GM18511 (cell line): ENCODE measurements around the gene MAN1A1.
"Not testable (repeated sequence)": the region's sequence is repeated elsewhere in the genome, so short reads cannot be mapped to it uniquely, and the experiment has no call there.

Source experiments
- ATAC-seq: cut with Tn5 transposase; IDR thresholded peaks from one replicate; pipeline ENCODE4 v1.9.1; 2021; ENCODE audit warnings: mild to moderate bottlenecking, moderate library complexity; ENCODE audit not compliant: unreplicated experiment

Gene MAN1A1

GRCh38 chr6:119156082-119156481 is 193.5 kb downstream of the MAN1A1 start:
- ATAC-seq = not testable (repeated sequence)

- no peak for ATAC-seq
These were observed 197.4 kb downstream of the MAN1A1 start for GRCh38 chr6:119152187-119152586.

DNA sequence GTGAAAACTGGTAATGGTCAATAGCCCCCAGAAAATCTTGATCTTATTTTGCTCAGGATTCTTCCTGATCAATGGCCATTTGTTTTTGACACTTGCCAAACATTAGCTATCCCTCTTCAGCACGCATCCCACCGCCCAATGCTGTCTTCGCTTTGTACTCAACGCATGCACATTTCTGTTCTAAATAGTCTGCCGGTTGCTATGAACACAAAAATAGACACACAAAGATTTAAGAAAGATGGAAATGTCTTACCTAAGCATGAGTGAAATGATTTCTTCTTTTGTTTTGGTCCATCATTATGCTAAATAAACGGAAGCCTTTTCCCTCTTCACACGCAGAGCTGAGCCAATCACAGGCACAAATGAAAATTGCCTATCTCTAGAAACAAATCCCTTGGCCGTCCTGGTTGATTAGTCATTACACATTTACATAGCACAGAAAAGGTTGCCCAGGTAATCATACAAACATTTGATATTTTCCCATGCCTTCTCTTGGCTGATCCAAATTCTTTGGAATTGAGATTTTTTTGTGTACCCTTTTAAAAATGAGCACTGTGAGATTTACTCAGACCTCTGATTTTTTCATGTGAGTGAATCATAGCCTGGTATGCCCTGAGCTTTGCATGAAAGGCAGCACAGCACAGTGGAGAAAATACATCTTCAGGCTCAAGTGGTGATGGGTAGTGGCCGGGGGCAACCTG is 200.6 kb downstream of the MAN1A1 start:
- ATAC-seq = no peak

DNA sequence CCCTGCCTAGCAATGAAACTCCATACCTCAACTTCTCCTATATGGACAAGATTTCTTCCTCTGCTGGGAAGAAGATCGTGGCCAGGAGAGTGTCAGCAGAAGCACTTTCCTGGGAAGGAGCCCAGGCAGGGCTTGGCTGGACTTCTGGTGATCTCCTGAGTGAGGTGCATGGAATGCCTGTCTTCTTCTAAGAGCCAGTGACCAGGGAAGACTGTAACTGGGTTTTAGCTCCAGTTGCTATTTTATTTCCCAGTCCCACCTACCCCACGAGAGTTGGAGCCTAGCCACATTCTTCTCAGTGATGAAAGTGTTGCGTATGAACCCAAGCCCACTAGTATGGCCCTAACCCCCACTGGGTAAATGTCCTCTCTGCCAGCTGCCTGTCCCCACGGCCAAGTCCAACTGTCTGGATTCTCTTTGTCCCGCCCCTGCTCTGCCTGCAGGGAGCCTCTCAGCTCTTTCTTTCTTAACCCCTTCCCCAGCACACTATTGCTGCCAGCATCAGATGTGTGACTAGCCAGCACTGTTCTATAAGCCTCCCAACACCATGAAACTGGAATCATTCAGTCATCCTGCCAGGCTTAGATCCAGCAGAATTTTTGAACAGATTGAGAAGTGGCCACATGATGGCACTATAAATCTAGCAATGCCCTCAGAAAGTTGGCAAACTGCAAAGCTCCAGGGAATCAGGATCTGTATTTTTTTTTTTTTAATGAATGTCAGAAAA is 201.3 kb downstream of the MAN1A1 start:
- ATAC-seq = no peak

GRCh38 chr6:119147101-119148053 is 202.2 kb downstream of the MAN1A1 start:
- ATAC-seq = peak; percentile 98

- ATAC-seq = no peak
These were observed 204.4 kb downstream of the MAN1A1 start for GRCh38 chr6:119145111-119145510.

- no peak for ATAC-seq
These were observed 206.9 kb downstream of the MAN1A1 start for GRCh38 chr6:119142637-119143036.

GRCh38 chr6:119142041-119142440 is 207.5 kb downstream of the MAN1A1 start:
- no peak for ATAC-seq

GRCh38 chr6:119140196-119141140 is 209.1 kb downstream of the MAN1A1 start:
- ATAC-seq = no peak

DNA sequence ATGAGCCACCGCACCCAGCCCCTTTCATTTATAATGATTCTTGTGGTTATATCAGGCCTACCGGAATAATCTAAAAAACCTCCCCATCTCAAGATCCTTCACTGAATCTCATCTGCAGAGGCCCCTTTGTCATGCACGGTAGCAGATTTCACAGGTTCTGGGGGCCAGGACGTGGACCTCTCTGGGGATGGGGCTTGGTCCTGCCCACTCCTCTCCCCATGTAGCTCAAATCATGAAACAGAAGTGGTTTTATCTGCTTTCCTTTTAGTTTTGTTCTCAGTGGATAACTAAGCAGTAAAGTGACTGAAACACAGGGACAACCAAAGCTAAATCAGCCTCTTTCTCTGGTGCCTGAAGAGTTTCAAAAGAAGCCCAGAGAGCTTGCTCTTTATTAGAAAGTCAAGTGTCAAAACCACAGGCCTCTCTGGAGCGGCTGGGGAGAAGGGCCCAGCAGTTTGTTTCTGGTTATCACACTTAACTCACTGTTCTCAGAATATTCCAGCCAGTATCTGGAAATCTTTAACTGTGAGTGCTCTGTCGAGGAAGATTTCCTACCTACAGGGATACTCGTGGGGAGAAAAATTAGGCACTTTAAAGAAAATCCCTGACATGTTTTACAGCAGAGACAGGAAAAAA is 210.5 kb downstream of the MAN1A1 start:
- peak; percentile 95 for ATAC-seq

- ATAC-seq = no peak
These were observed 212.1 kb downstream of the MAN1A1 start for GRCh38 chr6:119137194-119138072.

DNA sequence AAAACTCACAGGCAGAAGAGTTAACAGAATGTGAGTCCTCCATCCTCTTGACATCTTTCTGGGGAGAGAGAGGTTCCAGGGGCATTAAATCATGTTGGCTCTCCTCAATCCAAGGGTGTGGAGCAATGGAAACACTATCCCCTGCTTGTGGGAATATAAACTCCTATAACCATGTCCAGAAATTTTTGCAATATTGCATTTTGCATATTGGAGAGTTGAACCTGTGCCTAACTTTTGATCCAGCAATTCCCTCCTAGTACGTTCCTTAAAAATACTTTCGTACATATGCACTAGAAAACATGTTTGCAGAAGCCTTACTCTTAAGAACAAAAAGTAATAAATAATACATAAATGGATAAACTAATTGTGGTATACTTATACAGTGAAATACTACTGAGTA is 214.8 kb downstream of the MAN1A1 start:
- no peak for ATAC-seq

GRCh38 chr6:119133400-119133799 is 216.2 kb downstream of the MAN1A1 start:
- ATAC-seq = no peak

DNA sequence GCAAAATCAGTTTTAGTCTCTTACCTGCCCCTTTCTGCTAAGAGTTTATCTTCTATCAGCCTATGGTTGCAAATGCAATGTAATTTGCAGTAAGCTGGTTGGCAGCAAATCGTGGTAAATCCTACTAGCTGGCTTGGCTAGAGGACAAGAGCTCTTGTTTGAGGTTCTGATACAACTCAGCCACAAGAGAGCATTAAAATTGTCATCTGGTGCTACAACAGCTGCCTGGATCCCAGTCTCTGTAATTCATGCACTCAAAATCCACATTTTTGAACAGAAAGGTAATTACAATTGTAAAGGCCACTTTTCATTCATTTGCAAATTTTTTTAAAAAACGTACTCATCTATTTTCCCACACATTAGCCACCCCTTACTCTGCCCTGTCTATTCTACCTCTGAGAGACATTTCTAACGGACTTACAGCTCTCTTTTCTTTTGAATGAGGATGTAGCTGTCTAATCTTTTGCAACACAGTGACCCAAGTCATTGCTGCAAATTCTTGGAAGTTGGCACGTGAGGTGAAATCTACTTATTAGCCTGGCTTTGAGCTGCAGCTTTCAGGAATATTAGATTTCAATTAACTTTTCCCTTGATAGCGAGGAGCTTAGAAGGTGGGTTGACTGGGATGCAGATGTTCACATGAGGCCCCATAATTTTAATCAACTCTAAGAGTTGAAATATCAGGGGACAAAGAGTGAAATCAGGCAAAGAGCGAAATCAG is 217.1 kb downstream of the MAN1A1 start:
- ATAC-seq = no peak

DNA sequence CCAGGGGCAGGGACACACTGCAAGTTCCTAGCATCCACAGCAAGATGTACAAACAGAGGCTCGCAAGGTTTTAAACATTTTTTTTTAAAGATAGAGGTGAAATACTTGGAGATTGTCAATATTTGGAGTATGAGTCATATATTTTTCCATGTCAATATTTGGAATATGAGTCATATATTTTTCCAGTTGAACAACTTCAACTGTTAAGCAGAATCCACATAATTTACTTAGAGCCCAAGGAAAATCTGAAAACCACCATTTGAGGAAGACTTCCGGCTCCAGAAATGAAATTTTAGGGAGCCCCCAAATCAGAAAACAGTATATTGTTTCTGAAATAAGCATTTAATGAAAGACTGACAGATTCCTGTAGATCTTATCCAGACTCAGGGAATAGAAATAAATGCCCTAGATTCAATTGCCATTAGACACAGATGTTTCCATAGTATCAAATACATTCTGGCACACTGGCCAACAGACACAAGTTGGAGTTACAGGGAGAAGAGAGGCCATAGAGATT is 219.5 kb downstream of the MAN1A1 start:
- ATAC-seq = peak; percentile 30

- peak; percentile 91 for ATAC-seq
These were observed 220.2 kb downstream of the MAN1A1 start for GRCh38 chr6:119129148-119129967.
